ENCODE measurements around the gene SLC4A9.
"Not testable (repeated sequence)": the region's sequence is repeated elsewhere in the genome, so short reads cannot be mapped to it uniquely, and the experiment has no call there.

SLC4A9 gene

GRCh38 chr5:140399979-140400729, 40.2 kb downstream of the SLC4A9 start:
- no peak for DNase-seq (ENCODE audit: extremely low read depth in 1 of 2, low read depth in 1 of 2)

GRCh38 chr5:140400730-140401361, 40.9 kb downstream of the SLC4A9 start:
- DNase-seq (ENCODE audit: extremely low read depth in 1 of 2, low read depth in 1 of 2), result peak; percentile 67 to 85

- peak; percentile 96 to 97 for DNase-seq (ENCODE audit: extremely low read depth in 1 of 2, low read depth in 1 of 2)
Measured at GRCh38 chr5:140401362-140402257, 41.6 kb downstream of the SLC4A9 start, which contains the start of gene ANKHD1. Gene ANKHD1 (plus strand): TSS chr5:140401833. CDS start chr5:140401968, 135 bp downstream.

GRCh38 chr5:140402258-140403074, 42.5 kb downstream of the SLC4A9 start:
- peak; percentile 20 to 42 for DNase-seq (ENCODE audit: extremely low read depth in 1 of 2, low read depth in 1 of 2)

- DNase-seq (ENCODE audit: extremely low read depth in 1 of 2, low read depth in 1 of 2), result no peak
Measured at GRCh38 chr5:140403613-140404012, 43.6 kb downstream of the SLC4A9 start.

GRCh38 chr5:140408750-140409241, 48.8 kb downstream of the SLC4A9 start:
- no peak for DNase-seq (ENCODE audit: extremely low read depth in 1 of 2, low read depth in 1 of 2)

- DNase-seq (ENCODE audit: extremely low read depth in 1 of 2, low read depth in 1 of 2), result no peak
Measured at GRCh38 chr5:140413230-140413629, 53.2 kb downstream of the SLC4A9 start.

- no peak for DNase-seq (ENCODE audit: extremely low read depth in 1 of 2, low read depth in 1 of 2)
Measured at GRCh38 chr5:140417235-140417634, 57.2 kb downstream of the SLC4A9 start.

GRCh38 chr5:140418862-140419520, 59.0 kb downstream of the SLC4A9 start:
- DNase-seq (ENCODE audit: extremely low read depth in 1 of 2, low read depth in 1 of 2), result no peak

- no peak for DNase-seq (ENCODE audit: extremely low read depth in 1 of 2, low read depth in 1 of 2)
Measured at GRCh38 chr5:140420226-140420570, 60.2 kb downstream of the SLC4A9 start.

GRCh38 chr5:140420665-140421361, 60.8 kb downstream of the SLC4A9 start:
- DNase-seq (ENCODE audit: extremely low read depth in 1 of 2, low read depth in 1 of 2), result no peak

- DNase-seq (ENCODE audit: extremely low read depth in 1 of 2, low read depth in 1 of 2), result not testable (repeated sequence)
Measured at GRCh38 chr5:140421375-140421774, 61.4 kb downstream of the SLC4A9 start.

GRCh38 chr5:140423609-140424008, 63.6 kb downstream of the SLC4A9 start:
- DNase-seq (ENCODE audit: extremely low read depth in 1 of 2, low read depth in 1 of 2), result no peak

- no peak for DNase-seq (ENCODE audit: extremely low read depth in 1 of 2, low read depth in 1 of 2)
Measured at GRCh38 chr5:140424135-140424534, 64.1 kb downstream of the SLC4A9 start.

All from stimulated activated CD8-positive, alpha-beta memory T cell treated with anti-CD3 and anti-CD28 coated beads, Interleukin-7, amount 100 ng/mL, for 48 hours (primary cell).